Measurements from ENCODE around the gene PIK3IP1.
A peak's percentile ranks its signal among the peaks of the same experiment; 100 is the strongest.

The PIK3IP1 gene

GRCh38 chr22:31235081-31235480 is 57.2 kb downstream of the PIK3IP1 start:
- H3K4me3 ChIP-seq (ENCODE audit: low read length), result no peak overlapping the region
- no peak for TF ChIP-seq CTCF (conservative IDR thresholded peaks at IDR 0.05; ENCODE audit: low read depth, low read length)
- no peak for DNase-seq (ENCODE audit: low read depth)

GRCh38 chr22:31233001-31233400 is 59.3 kb downstream of the PIK3IP1 start:
- no peak overlapping the region for H3K4me3 ChIP-seq (ENCODE audit: low read length)
- no peak for TF ChIP-seq CTCF (conservative IDR thresholded peaks at IDR 0.05; ENCODE audit: low read depth, low read length)
- peak; percentile 58 for DNase-seq (ENCODE audit: low read depth)

Data from retinal pigment epithelial cell (primary cell).